GM23248 (cell line): Measurements from ENCODE around the gene OR2A12. TPM values are rescaled to one million over a fixed set of nuclear protein-coding genes. Genes with fewer than 3 reads are reported as not detected.

Experiments
- DNase-seq: peaks from one replicate; pipeline ENCODE4 v3.0.0-alpha.2; 2015
- H2AFZ ChIP-seq: fragments of 200-600 bp; sonication (generic); 2 replicates; pipeline ENCODE4 v1.6.1; 2016; ENCODE audit warnings: antibody characterized with exemption
- H3F3A ChIP-seq: fragments of 200-600 bp; sonication (generic); 2 replicates; pipeline ENCODE4 v1.6.1; 2016; ENCODE audit warnings: mild to moderate bottlenecking, antibody characterized with exemption, mixed run types; ENCODE audit not compliant: insufficient read depth
- H3K27ac ChIP-seq: fragments of 200-600 bp; sonication (generic); 2 replicates; pipeline ENCODE4 v1.5.1; 2016; ENCODE audit warnings: mild to moderate bottlenecking
- H3K27me3 ChIP-seq: fragments of 200-600 bp; sonication (generic); replicated peaks from 2 replicates; pipeline ENCODE4 v1.6.1; 2016; ENCODE audit warnings: mild to moderate bottlenecking; ENCODE audit not compliant: insufficient read depth
- H3K36me3 ChIP-seq: fragments of 200-600 bp; sonication (generic); 2 replicates; pipeline ENCODE4 v1.6.1; 2016; ENCODE audit warnings: low read depth, mild to moderate bottlenecking
- H3K4me1 ChIP-seq: fragments of 200-600 bp; sonication (generic); 2 replicates; pipeline ENCODE4 v1.6.1; 2016; ENCODE audit warnings: mild to moderate bottlenecking; ENCODE audit not compliant: insufficient read depth
- H3K4me2 ChIP-seq: fragments of 200-600 bp; sonication (generic); one replicate; pipeline ENCODE4 v1.6.1; 2016; ENCODE audit warnings: mild to moderate bottlenecking; ENCODE audit not compliant: unreplicated experiment
- H3K4me3 ChIP-seq: fragments of 200-600 bp; sonication (generic); 2 replicates; pipeline ENCODE4 v1.5.1; 2016; ENCODE audit warnings: mild to moderate bottlenecking
- H3K79me2 ChIP-seq: fragments of 200-600 bp; sonication (generic); 2 replicates; pipeline ENCODE4 v1.6.1; 2016; ENCODE audit warnings: mild to moderate bottlenecking; ENCODE audit not compliant: insufficient read depth
- H3K9ac ChIP-seq: fragments of 200-600 bp; sonication (generic); 2 replicates; pipeline ENCODE4 v1.6.1; 2016; ENCODE audit warnings: mild to moderate bottlenecking
- H3K9me2 ChIP-seq: fragments of 200-600 bp; sonication (generic); 2 replicates; pipeline ENCODE4 v1.6.1; 2016; ENCODE audit warnings: mixed run types, mild to moderate bottlenecking, moderate library complexity; ENCODE audit not compliant: insufficient read depth
- H3K9me3 ChIP-seq: fragments of 200-600 bp; sonication (generic); one replicate; pipeline ENCODE4 v1.6.1; 2017; ENCODE audit warnings: low read depth
- H4K20me1 ChIP-seq: fragments of 200-600 bp; sonication (generic); 2 replicates; pipeline ENCODE4 v1.6.0; 2016; ENCODE audit not compliant: insufficient read depth
- EZH2 ChIP-seq: fragments of 200-600 bp; sonication (generic); IDR thresholded peaks from 2 replicates; pipeline ENCODE4 v1.6.1; 2018; ENCODE audit warnings: antibody characterized with exemption, mild to moderate bottlenecking; ENCODE audit not compliant: insufficient read depth, poor library complexity, severe bottlenecking
- EZH2phosphoT487 ChIP-seq: fragments of 200-600 bp; sonication (generic); IDR thresholded peaks from 2 replicates; pipeline ENCODE4 v1.6.1; 2018; ENCODE audit warnings: antibody characterized with exemption, moderate library complexity, mild to moderate bottlenecking, low read depth; ENCODE audit not compliant: insufficient read depth
- WGBS, 2 experiments: methylation state at CpG; one replicate each; pipeline ENCODE4 v1.1.6; 2015 to 2017; ENCODE audit warnings: low lambda C conversion rate in 2 of 2, low coverage in 1 of 2; ENCODE audit errors: missing lambda C conversion rate in 2 of 2; 5-methylcytosine and 5-hydroxymethylcytosine counted together
- in situ Hi-C: fragments of 300-500 bp; cut with MboI; formaldehyde crosslinking; loops from 2 replicates; pipeline ENCODE4 v1.15.0; 2020
- polyA plus RNA-seq: library from polyadenylated mRNA; unstranded; fragments of >200 nt; fragmentation: Nextera tagmentation; extraction: Ambion mirVana; gene quantifications from 2 replicates; pipeline ENCODE4 v1.2.1, GENCODE V29; 2016
- total RNA-seq: library from RNA; depleted of rRNA; stranded (reverse); fragments of >200 nt; shearing (Covaris generic); gene quantifications from 2 replicates; pipeline ENCODE4 v1.2.3, GENCODE V29; 2014; rRNA removed

Gene OR2A12, protein sequence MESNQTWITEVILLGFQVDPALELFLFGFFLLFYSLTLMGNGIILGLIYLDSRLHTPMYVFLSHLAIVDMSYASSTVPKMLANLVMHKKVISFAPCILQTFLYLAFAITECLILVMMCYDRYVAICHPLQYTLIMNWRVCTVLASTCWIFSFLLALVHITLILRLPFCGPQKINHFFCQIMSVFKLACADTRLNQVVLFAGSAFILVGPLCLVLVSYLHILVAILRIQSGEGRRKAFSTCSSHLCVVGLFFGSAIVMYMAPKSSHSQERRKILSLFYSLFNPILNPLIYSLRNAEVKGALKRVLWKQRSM
- not detected in 2 replicates for total RNA-seq
- polyA plus RNA-seq: not detected in 2 replicates

DNA sequence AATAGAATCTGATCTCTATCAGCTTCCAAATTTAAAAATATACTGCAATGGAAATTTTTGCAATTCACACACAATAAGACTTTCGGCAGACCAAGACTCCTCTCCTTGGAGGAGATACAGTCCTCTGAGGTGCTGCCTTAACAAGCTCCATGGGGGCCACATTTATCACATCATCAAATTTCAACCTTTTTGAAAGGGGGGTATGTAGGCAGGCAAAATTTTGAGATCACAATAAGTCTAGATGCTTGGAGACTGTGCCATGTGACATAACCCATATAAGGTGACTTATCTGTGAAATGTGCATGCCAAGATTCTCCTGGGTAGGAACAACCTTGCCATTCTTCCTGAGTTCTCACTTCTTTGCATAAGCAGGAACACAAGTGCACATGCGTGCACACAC, at the start of gene OR2A12:
TSS of gene OR2A12 (plus strand) at position 301 of the 400 bp plus-strand sequence. CDS start 8,830 bp downstream, outside the sequence.
- Histone ChIP-seq H3F3A (no peaks in the 10 kb centered on the region), H3K27ac (no peak within 1 kb of the TSS), H3K4me1 (no peaks in the 10 kb centered on the region), H3K27me3 (no peaks in the 10 kb centered on the region), H4K20me1 (no peaks in the 10 kb centered on the region), H3K9me2 (no peaks in the 10 kb centered on the region), H3K4me3 (no peak within 1 kb of the TSS), H2AFZ (no peak within 1 kb of the TSS), H3K9ac (no peak within 1 kb of the TSS), H3K4me2 (no peak within 1 kb of the TSS), H3K36me3 (no peaks in the 10 kb centered on the region), H3K79me2 (no peaks in the 10 kb centered on the region), H3K9me3 (no peaks in the 10 kb centered on the region)
- no peak for TF ChIP-seq EZH2phosphoT487
- TF ChIP-seq EZH2: no peak
- 59 to 62% methylated on average over 2 of the region's 2 CpGs for WGBS, 2 experiments
- in situ Hi-C loops: no loop called here
- DNase-seq: no peak

DNA sequence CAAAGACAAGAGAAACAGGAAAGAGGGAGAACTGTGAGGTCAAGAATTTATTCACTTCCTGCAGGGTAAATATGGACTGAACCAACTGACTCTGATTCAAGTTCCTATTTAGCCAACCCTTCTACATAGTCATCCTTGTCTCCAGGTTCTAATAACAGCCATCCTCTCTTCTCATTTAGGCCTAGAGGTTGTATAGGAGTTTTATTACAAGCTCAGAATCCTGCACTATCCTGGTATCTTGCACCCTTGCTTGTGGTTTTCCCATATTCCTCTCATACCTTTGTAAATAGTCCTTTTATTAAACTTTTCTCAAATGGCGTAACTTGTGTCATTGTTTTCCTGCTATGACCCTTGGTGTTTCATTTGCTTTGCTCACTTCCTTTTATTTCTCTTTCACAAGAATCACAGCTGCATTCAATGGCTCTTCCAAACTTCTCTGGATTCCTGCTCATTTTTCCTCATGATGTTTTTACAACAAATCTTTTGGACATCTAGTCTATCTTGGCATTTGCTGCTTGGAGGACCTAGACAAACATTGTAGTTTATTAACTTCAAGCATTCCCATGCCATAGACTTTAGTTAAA, 49.7 kb upstream of the OR2A12 start:
- Histone ChIP-seq H3K9me3 (no peaks in the 10 kb centered on the region), H3K27me3 (no peaks in the 10 kb centered on the region), H3K9ac (no peak overlapping the region), H3K79me2 (no peaks in the 10 kb centered on the region), H2AFZ (no peak overlapping the region), H3K27ac (no peak overlapping the region), H3K4me1 (no peaks in the 10 kb centered on the region), H3K9me2 (no peaks in the 10 kb centered on the region), H3K4me2 (no peak overlapping the region), H3F3A (no peaks in the 10 kb centered on the region), H4K20me1 (no peaks in the 10 kb centered on the region), H3K36me3 (no peaks in the 10 kb centered on the region), H3K4me3 (no peak overlapping the region)
- in situ Hi-C loops: no loop called here
- TF ChIP-seq EZH2phosphoT487 (no peak), EZH2 (no peak)
- no peak for DNase-seq
- 92 to 100% methylated on average over 1 of the region's 1 CpG for WGBS, 2 experiments

GRCh38 chr7:144037414-144038035, 48.6 kb upstream of the OR2A12 start:
- TF ChIP-seq EZH2phosphoT487: no peak
- TF ChIP-seq EZH2: no peak
- WGBS, 2 experiments: 4 to 6% methylated on average over 1 of the region's 1 CpG
- H3K4me3 ChIP-seq: no peak overlapping the region

DNA sequence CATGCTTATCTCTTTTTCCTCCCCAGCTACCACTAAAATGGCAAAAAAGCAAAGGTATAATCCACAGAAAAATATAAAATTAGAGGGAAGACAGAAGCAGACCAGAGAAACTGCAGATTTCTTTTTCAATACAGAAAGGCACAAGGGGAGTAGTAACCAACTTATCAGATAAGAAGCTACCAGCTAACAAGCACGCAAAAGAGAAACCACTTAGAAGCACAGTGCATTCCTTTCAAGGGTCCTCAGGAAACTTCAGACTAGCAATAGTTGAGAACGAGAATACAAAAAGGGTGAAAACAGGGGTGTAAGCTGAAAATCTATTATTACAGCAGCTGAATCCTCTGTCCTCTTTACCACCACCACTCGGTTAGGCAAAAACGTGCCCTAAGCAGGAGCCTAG, 47.2 kb upstream of the OR2A12 start:
- no peak for DNase-seq
- TF ChIP-seq EZH2phosphoT487 (no peak), EZH2 (no peak)
- H3K9me2 ChIP-seq: no peaks in the 10 kb centered on the region
- WGBS, 2 experiments: 66 to 76% methylated on average over 4 of the region's 4 CpGs
- no peak overlapping the region for H3K9ac ChIP-seq
- H3K27ac ChIP-seq: no peak overlapping the region
- H3K4me2 ChIP-seq: no peak overlapping the region
- H3F3A ChIP-seq: no peaks in the 10 kb centered on the region
- H3K36me3 ChIP-seq: no peaks in the 10 kb centered on the region
- no peaks in the 10 kb centered on the region for H3K9me3 ChIP-seq
- no peaks in the 10 kb centered on the region for H3K79me2 ChIP-seq
- H3K27me3 ChIP-seq: 0 out of 2 replicates have a peak, but pooled peaks cover 13% of the 10 kb centered on the region
- H3K4me1 ChIP-seq: no peaks in the 10 kb centered on the region
- in situ Hi-C loops: no loop called here
- no peaks in the 10 kb centered on the region for H4K20me1 ChIP-seq
- H2AFZ ChIP-seq: no peak overlapping the region
- H3K4me3 ChIP-seq: no peak overlapping the region

More at GRCh38 chr7:144037414-144038035, 48.6 kb upstream of the OR2A12 start:
- Histone ChIP-seq H3K27ac (no peak overlapping the region), H3K9me3 (no peaks in the 10 kb centered on the region), H4K20me1 (no peaks in the 10 kb centered on the region), H3K9me2 (no peaks in the 10 kb centered on the region), H2AFZ (no peak overlapping the region), H3K79me2 (no peaks in the 10 kb centered on the region), H3K4me1 (no peaks in the 10 kb centered on the region), H3K4me2 (no peak overlapping the region), H3K9ac (no peak overlapping the region), H3K27me3 (0 out of 2 replicates have a peak, but pooled peaks cover 6% of the 10 kb centered on the region), H3K36me3 (no peaks in the 10 kb centered on the region), H3F3A (no peaks in the 10 kb centered on the region)
- in situ Hi-C loops: no loop called here
- peak; percentile 13 for DNase-seq
